HUES64 (cell line): ENCODE measurements around the gene TMEM79.

ENCODE experiments used
- H3K27ac ChIP-seq: 2 replicates; pipeline ENCODE4 v1.7.0; 2013; ENCODE audit warnings: low read depth, low read length, inconsistent platforms
- H3K27me3 ChIP-seq: 2 replicates; pipeline ENCODE4 v1.6.1; 2013; ENCODE audit warnings: mild to moderate bottlenecking, low read length; ENCODE audit not compliant: insufficient read depth
- H3K36me3 ChIP-seq: 2 replicates; pipeline ENCODE4 v1.6.1; 2013; ENCODE audit warnings: mild to moderate bottlenecking, low read length; ENCODE audit not compliant: insufficient read depth
- H3K4me1 ChIP-seq: 2 replicates; pipeline ENCODE4 v1.6.1; 2013; ENCODE audit warnings: mild to moderate bottlenecking, low read length, moderate library complexity; ENCODE audit not compliant: insufficient read depth
- H3K4me3 ChIP-seq: 2 replicates; pipeline ENCODE4 v1.5.1; 2013; ENCODE audit warnings: mild to moderate bottlenecking, low read length, moderate library complexity
- H3K9ac ChIP-seq: 2 replicates; pipeline ENCODE4 v1.6.1; 2013; ENCODE audit warnings: mild to moderate bottlenecking, low read depth, low read length
- H3K9me3 ChIP-seq: 2 replicates; pipeline ENCODE4 v1.6.1; 2013; ENCODE audit warnings: low read depth, low read length; ENCODE audit not compliant: insufficient read depth
- WGBS: fragments of 150-250, 120-280 bp; methylation state at CpG from one replicate; pipeline ENCODE4 v1.1.7; 2013; ENCODE audit warnings: missing lambda C conversion rate; 5-methylcytosine and 5-hydroxymethylcytosine counted together

TMEM79 gene

GRCh38 chr1:156246781-156247459 lies 37.2 kb upstream of the TMEM79 start:
- peaks cover 7% of the 10 kb centered on the region for H3K4me1 ChIP-seq
- no peak overlapping the region for H3K4me3 ChIP-seq
- WGBS: 90% methylated on average over 16 of the region's 16 CpGs
- no peak overlapping the region for H3K9ac ChIP-seq
- no peaks in the 10 kb centered on the region for H3K9me3 ChIP-seq
- H3K36me3 ChIP-seq: peaks cover 32% of the 10 kb centered on the region
- H3K27ac ChIP-seq: peak overlapping the region; percentile 18; the same call in 1 of the 2 replicates
- H3K27me3 ChIP-seq: peaks cover 7% of the 10 kb centered on the region; the same call in 1 of the 2 replicates

- peaks cover 7% of the 10 kb centered on the region for H3K4me1 ChIP-seq
- no peak within 1 kb of the TSS; the same call in 1 of the 2 replicates for H3K9ac ChIP-seq
- WGBS: 87% methylated on average over 16 of the region's 16 CpGs
- H3K9me3 ChIP-seq: no peaks in the 10 kb centered on the region
- peaks cover 39% of the 10 kb centered on the region for H3K36me3 ChIP-seq
- peak within 1 kb of the TSS; percentile 34; the same call in 1 of the 2 replicates for H3K27ac ChIP-seq
- H3K27me3 ChIP-seq: peaks cover 7% of the 10 kb centered on the region; the same call in 1 of the 2 replicates
- H3K4me3 ChIP-seq: no peak within 1 kb of the TSS
Measured at GRCh38 chr1:156247460-156248322, 36.4 kb upstream of the TMEM79 start, which contains the start of gene PAQR6. PAQR6 (minus strand) TSS chr1:156248056; CDS start chr1:156246731, 1,325 bp downstream.

- H3K36me3 ChIP-seq: peaks cover 45% of the 10 kb centered on the region
- H3K9ac ChIP-seq: no peak overlapping the region; the same call in 1 of the 2 replicates
- H3K4me3 ChIP-seq: no peak overlapping the region
- peak overlapping the region; percentile 34; the same call in 1 of the 2 replicates for H3K27ac ChIP-seq
- no peaks in the 10 kb centered on the region for H3K9me3 ChIP-seq
- peaks cover 7% of the 10 kb centered on the region for H3K4me1 ChIP-seq
- WGBS: 94% methylated on average over 3 of the region's 4 CpGs
- H3K27me3 ChIP-seq: peaks cover 7% of the 10 kb centered on the region; the same call in 1 of the 2 replicates
Measured at GRCh38 chr1:156248323-156248683, 35.8 kb upstream of the TMEM79 start.

- no peak overlapping the region for H3K4me3 ChIP-seq
- peaks cover 7% of the 10 kb centered on the region for H3K4me1 ChIP-seq
- no peak overlapping the region for H3K9ac ChIP-seq
- peaks cover 58% of the 10 kb centered on the region for H3K36me3 ChIP-seq
- WGBS: 94% methylated on average over 5 of the region's 5 CpGs
- no peaks in the 10 kb centered on the region for H3K9me3 ChIP-seq
- H3K27ac ChIP-seq: no peak overlapping the region
- H3K27me3 ChIP-seq: peaks cover 7% of the 10 kb centered on the region; the same call in 1 of the 2 replicates
Measured at GRCh38 chr1:156249593-156249992, 34.5 kb upstream of the TMEM79 start.

GRCh38 chr1:156251527-156251926 lies 32.6 kb upstream of the TMEM79 start:
- Histone ChIP-seq H3K4me3 (no peak overlapping the region), H3K27ac (no peak overlapping the region), H3K36me3 (peaks cover 70% of the 10 kb centered on the region), H3K4me1 (peaks cover 6% of the 10 kb centered on the region), H3K27me3 (no peaks in the 10 kb centered on the region), H3K9ac (no peak overlapping the region), H3K9me3 (no peaks in the 10 kb centered on the region)
- 82% methylated on average over 3 of the region's 3 CpGs for WGBS

GRCh38 chr1:156253634-156254033 lies 30.5 kb upstream of the TMEM79 start:
- H3K9me3 ChIP-seq: no peaks in the 10 kb centered on the region
- no peaks in the 10 kb centered on the region for H3K4me1 ChIP-seq
- H3K4me3 ChIP-seq: no peak overlapping the region
- no peaks in the 10 kb centered on the region for H3K27me3 ChIP-seq
- peaks cover 89% of the 10 kb centered on the region for H3K36me3 ChIP-seq
- no peak overlapping the region for H3K27ac ChIP-seq
- H3K9ac ChIP-seq: no peak overlapping the region
- WGBS: 97% methylated on average over 3 of the region's 3 CpGs

GRCh38 chr1:156257711-156258110 lies 26.4 kb upstream of the TMEM79 start:
- Histone ChIP-seq H3K9ac (no peak overlapping the region), H3K27ac (no peak overlapping the region)

GRCh38 chr1:156258859-156259258 lies 25.3 kb upstream of the TMEM79 start:
- WGBS: 95% methylated on average over 8 of the region's 8 CpGs
- Histone ChIP-seq H3K9ac (no peak overlapping the region), H3K36me3 (peaks cover 87% of the 10 kb centered on the region)

More at GRCh38 chr1:156257711-156258110, 26.4 kb upstream of the TMEM79 start:
- WGBS: 98% methylated on average over 2 of the region's 2 CpGs
- Histone ChIP-seq H3K4me1 (no peaks in the 10 kb centered on the region), H3K27me3 (no peaks in the 10 kb centered on the region), H3K9me3 (no peaks in the 10 kb centered on the region), H3K36me3 (peaks cover 87% of the 10 kb centered on the region), H3K4me3 (no peak overlapping the region)

GRCh38 chr1:156259805-156260204 lies 24.3 kb upstream of the TMEM79 start:
- no peak overlapping the region for H3K9ac ChIP-seq
- no peaks in the 10 kb centered on the region for H3K4me1 ChIP-seq
- H3K27ac ChIP-seq: no peak overlapping the region
- 95% methylated on average over 3 of the region's 3 CpGs for WGBS
- H3K36me3 ChIP-seq: peaks cover 87% of the 10 kb centered on the region
- H3K4me3 ChIP-seq: no peak overlapping the region
- H3K9me3 ChIP-seq: no peaks in the 10 kb centered on the region
- H3K27me3 ChIP-seq: no peaks in the 10 kb centered on the region

More at GRCh38 chr1:156258859-156259258, 25.3 kb upstream of the TMEM79 start:
- no peaks in the 10 kb centered on the region for H3K9me3 ChIP-seq
- no peaks in the 10 kb centered on the region for H3K4me1 ChIP-seq
- H3K4me3 ChIP-seq: no peak overlapping the region
- H3K27me3 ChIP-seq: no peaks in the 10 kb centered on the region
- no peak overlapping the region for H3K27ac ChIP-seq

GRCh38 chr1:156260896-156261295 lies 23.2 kb upstream of the TMEM79 start:
- no peaks in the 10 kb centered on the region for H3K4me1 ChIP-seq
- H3K27ac ChIP-seq: no peak overlapping the region
- 97% methylated on average over 1 of the region's 2 CpGs for WGBS
- no peak overlapping the region for H3K4me3 ChIP-seq
- H3K9me3 ChIP-seq: no peaks in the 10 kb centered on the region
- H3K9ac ChIP-seq: no peak overlapping the region
- H3K27me3 ChIP-seq: no peaks in the 10 kb centered on the region
- H3K36me3 ChIP-seq: peaks cover 93% of the 10 kb centered on the region
